HepG2 (cell line): ENCODE measurements around the gene MACROD2.

Source experiments
- CCDC6 ChIP-seq: sonication (generic); formaldehyde crosslinking; IDR thresholded peaks from 2 replicates; pipeline ENCODE4 v1.8.1; 2022; ENCODE audit warnings: mild to moderate bottlenecking, missing genetic modification reagents, moderate library complexity
- DMAP1 ChIP-seq: IDR thresholded peaks from 2 replicates; pipeline ENCODE4 v1.6.1; 2016
- EZH2 ChIP-seq: conservative IDR thresholded peaks from 2 replicates; pipeline ENCODE4 v1.6.1; 2012; ENCODE audit warnings: mild to moderate bottlenecking, low read depth, low read length, moderate library complexity
- GMEB1 ChIP-seq: sonication (generic); formaldehyde crosslinking; IDR thresholded peaks from 2 replicates; pipeline ENCODE4 v1.5.1; 2020; ENCODE audit warnings: missing genetic modification reagents, mild to moderate bottlenecking, borderline replicate concordance
- NFIC ChIP-seq: IDR thresholded peaks from 2 replicates; pipeline ENCODE4 v1.6.1; 2012; ENCODE audit warnings: mild to moderate bottlenecking, low read length, inconsistent platforms
- PHF21A ChIP-seq: sonication (generic); formaldehyde crosslinking; IDR thresholded peaks from 2 replicates; pipeline ENCODE4 v1.5.0; 2020; ENCODE audit warnings: mild to moderate bottlenecking, missing genetic modification reagents
- SOX6 ChIP-seq, 2 experiments: fragments of 450-650 bp in 1 of 2; sonication (generic) in 1 of 2; formaldehyde crosslinking in 1 of 2; IDR thresholded peaks; 2 replicates each; pipeline versions ENCODE4 v1.4.0 to v1.6.1; 2017 to 2020; ENCODE audit warnings: antibody characterized with exemption in 1 of 2, mild to moderate bottlenecking in 1 of 2, missing genetic modification reagents in 1 of 2
- XRCC5 ChIP-seq: fragments of 200-400 bp; formaldehyde crosslinking; optimal IDR thresholded peaks from 2 replicates; pipeline ENCODE3; 2017; ENCODE audit warnings: mild to moderate bottlenecking, low read length
- ZBTB34 ChIP-seq: sonication (generic); formaldehyde crosslinking; IDR thresholded peaks from 2 replicates; pipeline ENCODE4 v1.8.0; 2022; ENCODE audit warnings: mild to moderate bottlenecking, missing genetic modification reagents

- TF ChIP-seq PHF21A (CRISPR knock-in tag): no peak
- TF ChIP-seq ZBTB34 (CRISPR knock-in tag): no peak
- no peak for TF ChIP-seq SOX6 (IDR thresholded peaks at IDR 0.05)
- TF ChIP-seq SOX6 (CRISPR knock-in tag; IDR thresholded peaks at IDR 0.05): no peak
- no peak for TF ChIP-seq DMAP1 (CRISPR knock-in tag)
- no peak for TF ChIP-seq EZH2
- no peak for TF ChIP-seq NFIC
- TF ChIP-seq CCDC6: no peak
- no peak for TF ChIP-seq XRCC5
- no peak for TF ChIP-seq GMEB1 (CRISPR knock-in tag)
Measured at GRCh38 chr20:14612391-14612790, 617.1 kb downstream of the MACROD2 start.
